ENCODE data around the gene ANKFN1.

Gene ANKFN1

DNA sequence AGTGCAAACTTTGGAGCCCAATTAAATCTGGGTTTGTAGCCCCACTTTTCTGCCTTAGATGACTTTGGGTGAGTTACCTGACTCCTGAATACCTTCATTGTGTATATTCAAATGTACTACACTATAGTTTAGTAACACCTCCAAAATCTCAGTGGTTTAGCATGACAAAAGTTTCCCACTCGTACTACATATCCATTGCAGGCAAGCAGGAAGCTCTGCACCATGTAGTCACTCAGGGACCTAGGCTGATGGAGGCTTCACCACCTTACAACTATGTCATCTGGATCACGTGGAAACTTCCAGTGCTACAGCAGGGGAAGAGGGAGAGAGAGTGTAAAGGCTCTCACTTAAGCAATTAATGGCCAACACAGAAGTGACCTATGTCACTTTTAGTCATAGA, 14.2 kb downstream of the ANKFN1 start:
- H3K27me3 ChIP-seq: no peaks in the 10 kb centered on the region
- no peaks in the 10 kb centered on the region for H3K36me3 ChIP-seq
- TF ChIP-seq, protein P1, sequence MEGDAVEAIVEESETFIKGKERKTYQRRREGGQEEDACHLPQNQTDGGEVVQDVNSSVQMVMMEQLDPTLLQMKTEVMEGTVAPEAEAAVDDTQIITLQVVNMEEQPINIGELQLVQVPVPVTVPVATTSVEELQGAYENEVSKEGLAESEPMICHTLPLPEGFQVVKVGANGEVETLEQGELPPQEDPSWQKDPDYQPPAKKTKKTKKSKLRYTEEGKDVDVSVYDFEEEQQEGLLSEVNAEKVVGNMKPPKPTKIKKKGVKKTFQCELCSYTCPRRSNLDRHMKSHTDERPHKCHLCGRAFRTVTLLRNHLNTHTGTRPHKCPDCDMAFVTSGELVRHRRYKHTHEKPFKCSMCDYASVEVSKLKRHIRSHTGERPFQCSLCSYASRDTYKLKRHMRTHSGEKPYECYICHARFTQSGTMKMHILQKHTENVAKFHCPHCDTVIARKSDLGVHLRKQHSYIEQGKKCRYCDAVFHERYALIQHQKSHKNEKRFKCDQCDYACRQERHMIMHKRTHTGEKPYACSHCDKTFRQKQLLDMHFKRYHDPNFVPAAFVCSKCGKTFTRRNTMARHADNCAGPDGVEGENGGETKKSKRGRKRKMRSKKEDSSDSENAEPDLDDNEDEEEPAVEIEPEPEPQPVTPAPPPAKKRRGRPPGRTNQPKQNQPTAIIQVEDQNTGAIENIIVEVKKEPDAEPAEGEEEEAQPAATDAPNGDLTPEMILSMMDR (IDR thresholded peaks at IDR 0.05): no peak
- no peaks in the 10 kb centered on the region for H3K9me3 ChIP-seq
- no peak overlapping the region for H3K4me3 ChIP-seq (ENCODE audit: low read depth in 1 of 2, low read length in 1 of 2)
- no peak overlapping the region for H3K27ac ChIP-seq
- H3K4me1 ChIP-seq (ENCODE audit: control insufficient read depth in 1 of 2, insufficient read depth in 1 of 2, low read depth in 1 of 2, low read length in 1 of 2): no peaks in the 10 kb centered on the region

DNA sequence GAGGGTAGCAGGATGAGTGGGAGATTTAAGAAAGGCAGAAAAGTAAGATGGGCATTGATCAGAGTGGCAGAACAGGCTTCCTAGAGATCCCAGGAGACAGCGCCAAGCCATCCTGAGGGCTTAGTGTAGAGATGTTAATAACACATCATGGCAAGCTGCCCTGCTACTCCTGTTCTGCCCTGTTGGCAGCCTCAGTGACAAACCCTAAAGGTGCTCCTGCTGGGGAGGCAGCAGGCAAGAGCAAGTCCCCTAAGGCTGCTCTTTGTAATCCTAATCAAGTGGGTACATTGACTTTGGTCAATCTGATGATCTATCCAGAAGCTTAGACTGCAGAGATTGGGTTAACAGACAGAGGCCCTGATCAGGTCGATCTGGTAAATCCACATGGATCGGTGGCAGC, 16.3 kb downstream of the ANKFN1 start:
- no peak overlapping the region for H3K27ac ChIP-seq
- no peaks in the 10 kb centered on the region for H3K27me3 ChIP-seq
- H3K9me3 ChIP-seq: no peaks in the 10 kb centered on the region
- H3K4me3 ChIP-seq (ENCODE audit: low read depth in 1 of 2, low read length in 1 of 2): no peak overlapping the region
- H3K36me3 ChIP-seq: no peaks in the 10 kb centered on the region
- no peaks in the 10 kb centered on the region for H3K4me1 ChIP-seq (ENCODE audit: control insufficient read depth in 1 of 2, insufficient read depth in 1 of 2, low read depth in 1 of 2, low read length in 1 of 2)
- TF ChIP-seq, protein P1 (IDR thresholded peaks at IDR 0.05): no peak

DNA sequence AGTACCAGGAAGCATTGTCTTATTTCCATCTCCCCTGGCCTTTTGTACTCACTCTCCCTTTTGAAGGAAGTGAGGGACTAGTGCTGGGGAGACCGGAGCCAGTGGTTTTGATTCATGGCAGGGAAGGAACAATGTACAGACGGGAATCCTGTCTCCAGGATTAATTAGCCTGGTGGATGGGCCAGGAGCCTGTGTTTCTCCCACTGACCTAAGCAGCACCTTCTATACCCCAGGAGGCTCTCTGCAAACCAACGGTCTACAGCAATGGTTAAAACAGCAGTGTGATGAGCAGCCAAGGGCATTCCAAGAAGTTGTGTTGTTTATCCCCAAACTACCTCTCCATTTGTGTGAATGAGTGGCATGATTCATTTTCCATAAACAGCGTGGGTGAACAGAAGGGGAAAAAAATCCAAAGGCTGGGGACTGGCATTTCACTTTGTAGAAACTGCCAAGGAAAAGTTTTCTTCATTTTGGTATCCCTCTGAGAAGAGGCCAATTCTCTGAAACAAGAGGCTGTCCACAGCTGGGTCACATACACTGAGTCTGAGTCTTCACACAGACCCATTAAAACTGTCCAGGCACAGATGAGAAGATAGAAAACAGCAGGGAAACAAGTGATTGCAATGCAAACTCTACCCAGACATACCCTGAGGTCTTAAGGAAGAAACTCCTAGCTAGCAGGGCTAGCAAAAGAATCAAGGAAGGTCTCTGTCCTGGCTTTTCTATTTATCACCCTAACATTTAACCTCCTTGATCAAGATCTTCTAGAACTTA, 18.1 kb downstream of the ANKFN1 start:
- no peaks in the 10 kb centered on the region for H3K4me1 ChIP-seq (ENCODE audit: control insufficient read depth in 1 of 2, insufficient read depth in 1 of 2, low read depth in 1 of 2, low read length in 1 of 2)
- H3K27ac ChIP-seq: no peak overlapping the region
- no peak overlapping the region for H3K4me3 ChIP-seq (ENCODE audit: low read depth in 1 of 2, low read length in 1 of 2)
- H3K36me3 ChIP-seq: no peaks in the 10 kb centered on the region
- TF ChIP-seq, protein P1 (IDR thresholded peaks at IDR 0.05): no peak
- no peaks in the 10 kb centered on the region for H3K27me3 ChIP-seq
- H3K9me3 ChIP-seq: no peaks in the 10 kb centered on the region

DNA sequence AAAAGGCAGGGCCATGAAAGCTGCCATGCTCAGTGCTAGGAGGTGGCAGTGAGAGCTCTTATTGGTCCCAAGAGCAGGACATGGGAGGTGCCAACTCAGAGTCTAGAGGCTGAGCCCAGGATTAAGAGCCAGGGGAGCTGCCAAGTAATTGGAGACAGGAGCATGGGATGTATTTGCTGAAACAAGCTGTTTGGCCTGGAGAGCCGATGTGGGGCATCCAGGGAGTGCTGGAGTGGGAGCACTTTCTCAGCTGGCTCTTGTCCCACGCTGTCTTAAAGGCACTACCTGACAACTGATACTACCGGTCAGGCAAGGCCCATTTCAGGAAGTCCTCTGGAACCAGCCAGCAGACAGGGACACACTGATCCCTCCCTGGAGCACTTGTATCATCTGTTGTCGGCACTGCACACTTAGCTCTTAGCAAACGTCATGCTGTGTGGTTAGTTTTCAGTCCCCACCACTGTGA, 19.3 kb downstream of the ANKFN1 start:
- TF ChIP-seq, protein P1 (IDR thresholded peaks at IDR 0.05): no peak
- no peaks in the 10 kb centered on the region for H3K36me3 ChIP-seq

GRCh38 chr17:56173026-56173425, 19.8 kb downstream of the ANKFN1 start:
- TF ChIP-seq, protein P1 (IDR thresholded peaks at IDR 0.05): no peak
- Histone ChIP-seq H3K27me3 (no peaks in the 10 kb centered on the region), H3K4me1 (ENCODE audit: control insufficient read depth in 1 of 2, insufficient read depth in 1 of 2, low read depth in 1 of 2, low read length in 1 of 2) (no peaks in the 10 kb centered on the region), H3K36me3 (no peaks in the 10 kb centered on the region), H3K4me3 (ENCODE audit: low read depth in 1 of 2, low read length in 1 of 2) (no peak overlapping the region), H3K9me3 (no peaks in the 10 kb centered on the region), H3K27ac (no peak overlapping the region)

More for the DNA sequence above, 19.3 kb downstream of the ANKFN1 start:
- no peaks in the 10 kb centered on the region for H3K27me3 ChIP-seq
- no peaks in the 10 kb centered on the region for H3K4me1 ChIP-seq (ENCODE audit: control insufficient read depth in 1 of 2, insufficient read depth in 1 of 2, low read depth in 1 of 2, low read length in 1 of 2)
- no peaks in the 10 kb centered on the region for H3K9me3 ChIP-seq
- no peak overlapping the region for H3K4me3 ChIP-seq (ENCODE audit: low read depth in 1 of 2, low read length in 1 of 2)
- no peak overlapping the region for H3K27ac ChIP-seq
